Gastrocnemius medialis (tissue), 4 donors: ENCODE results near the gene CYP1A2. TPM values are rescaled to one million over a fixed set of nuclear protein-coding genes. Genes with fewer than 3 reads are reported as not detected.

Source experiments
- ATAC-seq, 2 donors: fragments of 150-250 bp; one replicate each; pipeline ENCODE4 v1.9.1; 2016
- DNase-seq, 2 donors: peaks; one replicate each; pipeline ENCODE4 v3.0.0-alpha.2; 2019
- H3K27ac ChIP-seq, 4 donors: fragments of 200-600 bp; sonication (generic); 1 replicate in 1 of 4; 2 replicates in 3 of 4; pipeline ENCODE4 v1.5.1; 2016 to 2018; ENCODE audit warnings: mild to moderate bottlenecking in 2 of 4, moderate library complexity in 1 of 4
- H3K27me3 ChIP-seq, 3 donors: fragments of 200-600 bp; sonication (generic) in 2 of 3; 1 replicate in 1 of 3; 2 replicates in 2 of 3; pipeline versions ENCODE4 v1.5.1 to v1.6.0; 2016 to 2019; ENCODE audit warnings: mild to moderate bottlenecking in 1 of 3, moderate library complexity in 1 of 3
- H3K36me3 ChIP-seq, 2 donors: fragments of 200-600 bp; sonication (generic) in 1 of 2; one replicate each; pipeline ENCODE4 v1.5.1; 2017 to 2018
- H3K4me1 ChIP-seq, 2 donors: fragments of 200-600 bp; sonication (generic) in 1 of 2; one replicate each; pipeline ENCODE4 v1.5.1; 2016 to 2017; ENCODE audit warnings: mild to moderate bottlenecking in 2 of 2
- H3K4me3 ChIP-seq, 4 donors: fragments of 200-600 bp; sonication (generic) in 3 of 4; 1 replicate in 1 of 4; 2 replicates in 3 of 4; pipeline ENCODE4 v1.5.1; 2016 to 2019; ENCODE audit warnings: mild to moderate bottlenecking in 2 of 4
- H3K9me3 ChIP-seq, 3 donors: fragments of 200-600 bp; sonication (generic) in 2 of 3; 1 replicate in 1 of 3; 2 replicates in 2 of 3; pipeline ENCODE4 v1.5.1; 2016 to 2019
- CTCF ChIP-seq, 5 experiments: fragments of 450-650 bp in 3 of 5; fragments of 200-600 bp in 2 of 5; sonication (generic) in 2 of 5; IDR thresholded peaks in 4 of 5; conservative IDR thresholded peaks in 1 of 5; 1 replicate in 4 of 5; 2 replicates in 1 of 5; pipeline ENCODE4 v1.5.1; 2016 to 2019; ENCODE audit warnings: antibody characterized with exemption in 5 of 5, mild to moderate bottlenecking in 3 of 5, moderate library complexity in 3 of 5
- POLR2A ChIP-seq, 2 donors: fragments of 450-650 bp; IDR thresholded peaks; one replicate each; pipeline ENCODE4 v1.6.1; 2017; ENCODE audit warnings: antibody characterized with exemption in 2 of 2, mild to moderate bottlenecking in 2 of 2, moderate library complexity in 2 of 2
- in situ Hi-C, 4 donors: fragments of 200-750 bp; cut with MboI; loops; one replicate each; pipeline versions ENCODE4 v1.15.0 to v1.8.0; 2017; ENCODE audit warnings: low sequenced_read_pairs in 4 of 4
- intact Hi-C: fragments of 100-400 bp; cut with DNase I; formaldehyde crosslinking; loops from one replicate; pipeline ENCODE4 v1.15.1; 2023; ENCODE audit warnings: low total_unique reads
- total RNA-seq, 4 donors: library from RNA; depleted of rRNA; stranded (reverse); fragments of >200 nt; gene quantifications; one replicate each; pipeline versions ENCODE4 v1.1.0 to v1.2.3, GENCODE V29; 2016

CYP1A2 gene
- total RNA-seq, 4 donors from 2014 or later: not detected

- intact Hi-C loops: no loop called here
- in situ Hi-C loops: no loop called here
- DNase-seq: peak; percentile 80 to 88
Observed at GRCh38 chr15:74798388-74799254, 50.0 kb downstream of the CYP1A2 start.

GRCh38 chr15:74799255-74799855, 50.7 kb downstream of the CYP1A2 start:
- no peak for DNase-seq
- intact Hi-C loops (no loop called here), in situ Hi-C loops (no loop called here)
- Histone ChIP-seq H3K27me3 (no peaks in the 10 kb centered on the region), H3K9me3 (no peaks in the 10 kb centered on the region), H3K4me3 (no peak overlapping the region), H3K4me1 (peaks cover 23 to 24% of the 10 kb centered on the region in 2 donors), H3K27ac (peak overlapping the region; percentile 71 to 84 (median 75)), H3K36me3 (peaks cover 0 to 13% of the 10 kb centered on the region in 2 donors)
- TF ChIP-seq POLR2A (IDR thresholded peaks at IDR 0.05) (no peak), CTCF (IDR thresholded peaks at IDR 0.05 in 4 of 5, conservative IDR thresholded peaks at IDR 0.05 in 1 of 5) (no peak)
- ATAC-seq: no peak

More at GRCh38 chr15:74798388-74799254, 50.0 kb downstream of the CYP1A2 start:
- Histone ChIP-seq H3K4me1 (peaks cover 23 to 24% of the 10 kb centered on the region in 2 donors), H3K27me3 (no peaks in the 10 kb centered on the region), H3K36me3 (peaks cover 0 to 13% of the 10 kb centered on the region in 2 donors), H3K9me3 (no peaks in the 10 kb centered on the region), H3K4me3 (no peak overlapping the region), H3K27ac (peak overlapping the region; percentile 71 to 84 (median 75))
- peak in 1 of 2 donors; percentile 9 for TF ChIP-seq POLR2A (IDR thresholded peaks at IDR 0.05)
- TF ChIP-seq CTCF (IDR thresholded peaks at IDR 0.05 in 4 of 5, conservative IDR thresholded peaks at IDR 0.05 in 1 of 5): peak in 3 of 5 experiments; percentile 16 to 30 (median 17)
- peak; percentile 79 to 84 for ATAC-seq

GRCh38 chr15:74799856-74800558, 51.4 kb downstream of the CYP1A2 start:
- peaks cover 23 to 24% of the 10 kb centered on the region in 2 donors for H3K4me1 ChIP-seq
- no peak overlapping the region for H3K4me3 ChIP-seq
- DNase-seq (peak; percentile 52 to 71), ATAC-seq (peak; percentile 69 to 85)
- H3K36me3 ChIP-seq: peaks cover 0 to 13% of the 10 kb centered on the region in 2 donors
- no peaks in the 10 kb centered on the region for H3K27me3 ChIP-seq
- H3K27ac ChIP-seq: peak overlapping the region; percentile 71 to 84 (median 75)
- no peak for TF ChIP-seq POLR2A (IDR thresholded peaks at IDR 0.05)
- peak; percentile 92 to 99 (median 98) for TF ChIP-seq CTCF (IDR thresholded peaks at IDR 0.05 in 4 of 5, conservative IDR thresholded peaks at IDR 0.05 in 1 of 5)
- intact Hi-C loops (loop anchor here (1.0 kb wide), 2 partner anchors 18 to 29 kb away; partner anchors contain the start of gene CSK), in situ Hi-C loops (no loop called here)
- H3K9me3 ChIP-seq: no peaks in the 10 kb centered on the region

- Histone ChIP-seq H3K4me1 (peaks cover 23 to 24% of the 10 kb centered on the region in 2 donors), H3K27me3 (no peaks in the 10 kb centered on the region), H3K36me3 (peaks cover 0 to 13% of the 10 kb centered on the region in 2 donors), H3K27ac (no peak overlapping the region), H3K4me3 (no peak overlapping the region), H3K9me3 (no peaks in the 10 kb centered on the region)
- no peak for ATAC-seq
- no peak for DNase-seq
- in situ Hi-C loops: no loop called here
- intact Hi-C loops: loop anchor here (1.0 kb wide), 2 partner anchors 18 to 29 kb away; partner anchors contain the start of gene CSK
- TF ChIP-seq CTCF (IDR thresholded peaks at IDR 0.05 in 4 of 5, conservative IDR thresholded peaks at IDR 0.05 in 1 of 5) (no peak), POLR2A (IDR thresholded peaks at IDR 0.05) (no peak)
Observed at GRCh38 chr15:74800559-74801094, 52.0 kb downstream of the CYP1A2 start.
